Activated CD8-positive, alpha-beta memory T cell treated with anti-CD3 and anti-CD28 coated beads for 36 hours (primary cell): ENCODE data around the gene GRIA3. TPM values are rescaled to one million over a fixed set of nuclear protein-coding genes. Genes with fewer than 3 reads are reported as not detected.

Experiments
- CTCF ChIA-PET: fragments of 350-600 bp; sonication (Branson Sonifier 250); formaldehyde crosslinking; loops from one replicate; lab custom pipeline; 2021; ENCODE audit warnings: antibody characterized with exemption; lab: Charles Lee
- POLR2A ChIA-PET: fragments of 350-600 bp; sonication (Branson Sonifier 250); formaldehyde crosslinking; loops from one replicate; lab custom pipeline; 2021; ENCODE audit warnings: antibody characterized with exemption; lab: Charles Lee
- total RNA-seq, 2 experiments: library from RNA; stranded (reverse); gene quantifications; one replicate each; pipeline ENCODE4 v1.2.3, GENCODE V29; 2021

Gene GRIA3
- total RNA-seq, 2 experiments from 2014 or later: not detected

DNA sequence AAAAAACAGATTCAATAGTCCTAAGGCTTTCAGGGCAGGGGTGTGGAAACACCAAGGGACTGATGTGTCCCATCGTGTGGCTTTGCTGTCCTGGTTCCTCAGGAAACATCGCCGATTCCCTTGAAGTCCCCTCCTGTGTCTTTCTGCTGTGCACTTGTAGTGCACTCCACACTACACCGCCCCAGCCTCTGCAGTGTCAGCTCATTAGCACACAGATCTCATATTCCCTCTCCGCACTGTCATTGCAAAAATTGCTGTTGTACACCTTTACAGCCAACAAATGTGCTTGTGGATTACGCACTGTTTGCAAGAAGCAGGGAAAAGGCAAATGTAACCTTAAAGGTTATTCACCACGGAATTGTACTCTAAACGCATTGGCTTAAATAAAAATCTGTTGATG is 5.3 kb downstream of the GRIA3 start:
- POLR2A ChIA-PET: no interaction called here
- CTCF ChIA-PET: no interaction called here

DNA sequence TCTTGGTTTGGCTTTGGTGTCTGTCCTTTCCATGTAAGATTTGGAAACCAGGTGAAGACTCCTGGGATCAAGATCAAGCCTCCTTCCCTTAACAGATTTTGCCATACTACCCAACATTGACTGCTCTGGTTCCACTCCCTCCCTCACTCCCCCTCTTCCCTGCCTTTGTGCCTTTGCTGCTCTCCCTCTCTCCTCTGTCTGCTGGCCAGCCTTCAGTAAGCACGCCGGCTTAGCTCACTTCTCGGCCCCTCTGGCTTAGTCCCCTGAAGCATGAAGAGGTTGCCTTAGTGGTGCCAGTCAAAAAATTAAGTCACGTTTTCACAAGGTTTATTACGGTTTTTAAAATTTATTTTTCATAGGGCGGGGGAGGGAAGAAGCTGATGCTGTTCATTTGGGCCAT is 6.0 kb downstream of the GRIA3 start:
- ChIA-PET CTCF (no interaction called here), POLR2A (no interaction called here)

DNA sequence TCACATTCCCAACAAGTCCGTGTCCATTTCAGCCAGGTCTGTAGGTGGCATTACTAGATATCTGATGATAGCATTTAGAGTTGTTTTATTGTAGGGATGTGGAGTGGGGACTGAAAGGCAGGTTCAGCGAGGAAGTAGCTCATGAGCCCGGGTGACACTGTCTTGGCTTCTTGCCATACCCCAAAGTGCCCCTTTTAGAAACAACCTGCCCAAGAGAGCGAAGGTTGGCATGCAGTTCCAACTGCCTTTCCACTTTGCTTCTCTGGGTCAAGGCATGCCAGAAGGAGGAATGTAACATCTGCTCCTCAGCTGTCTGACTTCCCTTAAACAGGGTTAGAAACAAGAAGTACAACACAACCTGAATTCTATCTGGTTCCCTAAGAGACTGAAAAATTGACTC is 9.0 kb downstream of the GRIA3 start:
- CTCF ChIA-PET: no interaction called here

GRCh38 chrX:123199338-123199737 is 15.3 kb downstream of the GRIA3 start:
- ChIA-PET CTCF (no interaction called here), POLR2A (no interaction called here)

More for the DNA sequence above, 9.0 kb downstream of the GRIA3 start:
- POLR2A ChIA-PET: no interaction called here

DNA sequence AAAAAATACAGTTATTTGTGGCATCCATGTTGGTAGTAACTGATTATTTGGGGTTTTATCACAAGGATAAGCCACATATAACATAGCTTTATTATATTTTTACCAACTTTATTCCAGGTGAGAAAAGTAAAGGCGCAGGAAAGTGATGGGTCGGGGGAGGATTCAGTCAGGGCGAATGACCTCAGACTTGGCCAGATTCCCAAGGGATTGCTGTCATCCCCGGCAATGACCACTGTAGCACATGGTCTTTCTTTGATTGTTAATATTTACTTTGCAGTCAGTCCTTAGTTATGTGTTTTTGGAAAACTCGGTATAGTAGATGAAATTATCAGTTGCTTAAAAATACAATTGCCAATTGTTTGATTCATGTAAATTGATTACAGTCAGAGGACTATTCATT is 17.6 kb downstream of the GRIA3 start:
- ChIA-PET POLR2A (no interaction called here), CTCF (no interaction called here)

- ChIA-PET POLR2A (no interaction called here), CTCF (no interaction called here)
Observed at GRCh38 chrX:123202523-123202922, 18.4 kb downstream of the GRIA3 start.

DNA sequence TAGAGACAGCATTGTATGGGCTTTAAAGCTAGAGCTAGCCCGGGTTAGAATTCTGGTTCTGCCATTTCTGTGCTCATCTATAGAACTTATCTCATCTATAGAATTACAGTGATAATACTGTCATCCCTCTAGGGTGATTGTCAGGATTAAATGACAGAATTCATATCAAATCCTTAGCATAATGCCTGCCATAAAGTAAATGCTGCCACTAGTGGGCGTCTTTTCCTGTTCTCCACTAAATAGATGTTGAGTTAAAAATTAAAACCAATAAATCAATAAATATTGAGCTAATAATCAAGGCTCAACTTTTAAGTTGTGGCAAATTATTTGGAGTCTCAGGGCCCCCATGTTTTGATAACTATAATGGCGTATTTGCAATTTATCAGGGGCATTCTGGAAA is 19.7 kb downstream of the GRIA3 start:
- POLR2A ChIA-PET: no interaction called here
- CTCF ChIA-PET: no interaction called here

DNA sequence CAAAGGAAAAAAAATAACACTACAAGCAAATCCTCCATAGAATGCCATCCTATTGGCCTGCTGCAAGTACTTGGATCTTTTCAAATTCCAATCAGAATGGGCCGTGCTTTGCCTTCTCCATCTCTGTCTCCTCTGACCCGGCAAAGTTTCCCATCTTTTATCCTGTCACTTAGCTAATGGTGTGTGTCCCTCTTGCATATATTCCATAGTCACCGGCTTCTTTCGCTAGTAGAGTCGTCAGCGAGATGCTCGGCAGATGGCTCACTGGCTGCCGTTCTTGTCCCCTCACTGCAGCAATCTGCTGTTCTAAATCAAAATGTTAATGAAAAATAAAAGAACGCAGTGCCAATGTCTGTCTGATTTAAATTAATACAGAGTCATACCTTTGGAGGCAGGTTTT is 22.1 kb downstream of the GRIA3 start:
- POLR2A ChIA-PET: no interaction called here
- CTCF ChIA-PET: no interaction called here

- ChIA-PET CTCF (no interaction called here), POLR2A (no interaction called here)
Observed at GRCh38 chrX:123210252-123210651, 26.2 kb downstream of the GRIA3 start.

GRCh38 chrX:123215397-123216089 is 31.5 kb downstream of the GRIA3 start:
- ChIA-PET CTCF (no interaction called here), POLR2A (no interaction called here)

- CTCF ChIA-PET: no interaction called here
- POLR2A ChIA-PET: no interaction called here
Observed at GRCh38 chrX:123217077-123217476, 33.0 kb downstream of the GRIA3 start.

DNA sequence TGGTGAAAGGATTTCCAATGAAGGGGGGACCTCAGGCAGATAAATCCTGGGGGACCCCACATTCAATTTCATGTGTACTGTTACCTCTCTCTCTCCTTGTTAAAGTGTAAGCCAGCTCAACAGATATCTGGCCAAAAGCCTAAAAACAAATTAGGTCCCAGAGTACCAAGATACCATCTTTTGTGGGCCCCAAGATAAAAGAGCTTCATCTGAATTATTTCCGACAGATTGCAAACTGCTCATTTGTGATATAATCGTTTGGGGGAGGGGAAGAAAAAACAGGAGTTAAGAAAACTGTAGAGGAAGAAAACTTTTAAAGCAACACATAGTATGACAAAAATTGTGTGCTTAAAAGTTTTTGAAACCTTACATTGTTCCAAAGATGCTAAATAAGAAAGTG is 33.6 kb downstream of the GRIA3 start:
- CTCF ChIA-PET: no interaction called here
- POLR2A ChIA-PET: no interaction called here

GRCh38 chrX:123219916-123220315 is 35.8 kb downstream of the GRIA3 start:
- ChIA-PET CTCF (no interaction called here), POLR2A (no interaction called here)

DNA sequence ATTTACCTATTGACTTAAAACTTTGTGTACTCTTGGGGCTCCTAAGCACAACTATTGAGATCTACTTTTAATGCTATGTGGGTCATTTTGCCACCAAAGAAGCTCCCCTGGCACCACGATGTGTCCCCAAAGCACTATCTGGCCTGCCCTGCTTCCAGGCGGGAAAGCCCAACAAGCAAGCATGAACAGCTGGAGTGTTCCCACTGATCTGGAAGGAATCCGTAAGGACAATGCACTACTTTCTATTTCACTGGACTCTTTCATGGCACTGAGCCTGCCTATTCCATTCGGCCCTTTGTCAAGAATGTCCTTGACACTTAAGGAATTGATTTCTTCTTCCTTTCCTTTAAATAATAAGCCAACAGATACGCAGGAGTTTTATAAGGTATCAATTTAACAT is 38.8 kb downstream of the GRIA3 start:
- ChIA-PET CTCF (no interaction called here), POLR2A (no interaction called here)

DNA sequence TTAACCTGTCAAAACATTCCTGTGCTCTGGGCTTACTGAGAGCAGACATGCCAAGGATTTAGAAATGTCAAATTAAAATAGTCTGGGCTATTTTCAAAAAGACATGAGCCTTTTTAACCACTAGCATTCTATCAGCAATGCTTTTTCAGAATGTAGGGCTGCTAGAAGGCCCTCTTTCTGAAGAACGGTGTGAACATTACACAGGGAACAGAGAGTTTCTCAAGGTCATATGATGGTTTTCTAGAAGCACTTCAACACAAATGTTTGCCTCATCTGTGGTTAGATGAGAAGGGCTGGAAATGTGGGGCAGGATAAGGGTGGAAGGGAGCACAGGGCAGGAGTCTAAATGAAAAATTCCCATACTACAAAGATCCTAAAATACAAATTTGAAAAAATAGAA is 39.3 kb downstream of the GRIA3 start:
- ChIA-PET POLR2A (no interaction called here), CTCF (no interaction called here)

DNA sequence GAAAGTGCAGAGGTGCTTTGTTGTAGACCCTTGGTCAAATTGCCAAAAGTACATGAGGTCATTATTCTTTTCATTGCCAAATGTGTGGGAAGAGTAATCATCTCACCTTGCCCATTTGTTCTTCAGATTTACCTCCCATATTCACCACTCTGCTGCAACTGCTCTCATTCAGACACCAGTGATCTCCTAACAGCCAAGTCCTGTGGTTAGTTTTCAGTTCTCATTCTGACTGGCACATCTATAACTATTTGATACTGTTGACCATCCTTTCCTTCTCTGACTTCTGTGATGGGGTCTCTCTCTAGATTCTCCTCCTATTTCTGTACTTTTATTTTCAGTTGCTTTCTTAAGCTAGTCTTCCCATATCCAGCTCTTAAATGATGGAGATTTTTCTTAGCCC is 39.8 kb downstream of the GRIA3 start:
- ChIA-PET CTCF (no interaction called here), POLR2A (no interaction called here)

DNA sequence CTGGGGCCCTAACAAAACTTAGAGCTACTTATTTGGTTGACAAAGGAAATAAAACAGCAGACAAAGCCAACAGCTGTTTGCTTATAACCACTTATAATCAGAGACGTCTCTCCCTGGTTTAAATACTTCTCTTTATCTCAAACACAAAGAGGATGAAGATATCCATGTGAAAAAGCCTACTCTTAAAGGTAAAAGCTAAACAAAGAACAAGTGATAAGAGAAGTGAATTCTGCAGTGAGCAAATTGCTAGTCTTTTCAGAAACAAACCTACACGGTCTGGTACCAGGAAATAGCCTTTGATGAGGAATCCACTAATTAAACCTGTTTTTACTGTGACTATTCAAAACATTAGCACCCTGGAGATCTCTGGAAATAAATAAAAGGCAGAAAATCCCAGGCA is 46.7 kb downstream of the GRIA3 start:
- POLR2A ChIA-PET: no interaction called here
- CTCF ChIA-PET: no interaction called here

- CTCF ChIA-PET: no interaction called here
- POLR2A ChIA-PET: no interaction called here
Observed at GRCh38 chrX:123236859-123237258, 52.8 kb downstream of the GRIA3 start.

- POLR2A ChIA-PET: no interaction called here
- CTCF ChIA-PET: no interaction called here
Observed at GRCh38 chrX:123237271-123237670, 53.2 kb downstream of the GRIA3 start.

DNA sequence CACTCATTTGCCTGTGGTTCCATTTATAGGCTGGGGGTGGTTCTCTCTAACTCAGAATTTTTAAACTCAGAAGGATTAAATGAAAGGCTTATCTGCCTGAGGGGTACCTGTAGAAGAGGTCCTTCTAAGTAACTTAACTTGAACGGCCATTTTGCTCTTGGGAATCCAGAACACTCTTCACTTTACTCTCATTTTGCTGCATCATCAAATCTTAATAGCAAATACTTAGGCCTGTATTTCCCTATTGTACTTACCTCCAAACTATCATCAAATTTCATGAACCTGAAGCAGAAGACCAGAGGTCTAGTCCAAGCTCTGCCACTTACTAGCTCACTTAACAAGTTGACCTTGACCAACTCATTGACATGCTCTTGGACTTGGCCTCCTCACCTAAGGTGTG is 70.4 kb downstream of the GRIA3 start:
- ChIA-PET POLR2A (no interaction called here), CTCF (no interaction called here)

DNA sequence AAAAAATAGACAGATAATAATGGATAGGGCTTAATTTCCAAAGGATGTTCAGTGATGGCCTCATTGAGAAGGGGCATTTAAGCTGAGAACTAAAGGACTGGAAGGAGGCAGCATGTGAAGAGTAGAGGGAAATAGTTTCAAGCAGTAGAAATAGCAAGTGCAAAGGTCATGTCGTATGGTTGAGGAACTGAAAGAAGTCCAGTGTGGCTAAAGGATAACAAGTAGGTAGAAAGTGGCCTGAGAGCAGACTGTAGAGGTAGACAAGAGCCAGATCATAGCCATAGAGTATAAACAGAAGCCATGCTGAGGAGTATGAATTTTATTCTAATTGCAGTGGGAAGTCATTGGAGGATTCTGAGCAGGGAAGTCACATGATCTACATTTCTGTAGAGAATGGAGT is 72.3 kb downstream of the GRIA3 start:
- ChIA-PET POLR2A (no interaction called here), CTCF (no interaction called here)

DNA sequence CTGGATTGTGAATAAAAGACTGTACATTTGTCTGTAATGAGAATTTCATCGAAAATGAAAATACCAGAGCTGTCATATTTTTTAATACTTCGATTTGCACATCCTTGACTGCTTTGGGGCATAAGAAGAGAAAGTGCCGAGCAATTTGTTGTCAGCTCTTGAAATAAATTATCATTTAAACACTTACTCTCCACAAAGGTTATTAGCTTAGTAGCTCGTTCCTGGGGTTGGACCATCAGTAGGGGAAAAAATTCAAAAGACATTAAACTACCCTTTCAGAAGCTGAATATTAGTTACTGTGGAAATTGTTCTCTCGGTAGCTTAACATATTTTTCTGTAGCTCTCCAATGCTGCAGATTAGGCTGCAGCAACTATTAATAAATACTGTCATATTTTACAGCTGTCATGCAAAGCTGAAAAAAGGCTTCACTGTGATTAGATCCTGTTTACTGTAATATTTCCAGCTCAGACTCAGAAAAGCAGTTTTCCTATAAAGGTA is 76.9 kb downstream of the GRIA3 start:
- CTCF ChIA-PET: no interaction called here
- POLR2A ChIA-PET: no interaction called here
